ENCODE measurements around the gene GRID1.

- TF ChIP-seq POLR2A (IDR thresholded peaks at IDR 0.05; ENCODE audit: low read depth, low read length) (no peak), POLR2AphosphoS5 (IDR thresholded peaks at IDR 0.05; ENCODE audit: low read depth, low read length) (no peak), POU2F2 (IDR thresholded peaks at IDR 0.05; ENCODE audit: low read depth, low read length) (no peak), PAX5 (IDR thresholded peaks at IDR 0.05; ENCODE audit: insufficient read depth, low read length, severe bottlenecking) (no peak), TAF1 (IDR thresholded peaks at IDR 0.05; ENCODE audit: low read depth, low read length) (no peak)
These were observed 390.3 kb downstream of the GRID1 start for GRCh38 chr10:85976267-85976793.

Data from GM12891 (cell line).